K562 (cell line): ENCODE results near the gene LOXHD1. TPM values are rescaled to one million over a fixed set of nuclear protein-coding genes. Genes with fewer than 3 reads are reported as not detected.

Source experiments
- ATAC-seq: fragments of 200-7000 bp; cut with Tn5 transposase; 3 replicates; pipeline ENCODE4 v1.9.1; 2020; ENCODE audit warnings: moderate library complexity
- BruUV-seq: library from RNA; stranded (reverse); fragments of 400-500 nt; replicated peaks from 2 replicates; lab custom pipeline; 2021; lab: Mats Ljungman, UMichigan
- CTCF ChIA-PET: fragments of 300-600 bp; formaldehyde crosslinking; extraction: SDS; loops from one replicate; lab custom pipeline; 2021; ENCODE audit warnings: low intra/inter-chr PET ratio; lab: Yijun Ruan, JAX
- POLR2A ChIA-PET: fragments of 300-600, 350-650 bp; sonication (Branson Sonifier 250); formaldehyde crosslinking; extraction: SDS; loops from one replicate; lab custom pipeline; 2021; ENCODE audit warnings: antibody characterized with exemption, inconsistent platforms; lab: Yijun Ruan, JAX
- DNase-seq, 4 experiments: peaks; one replicate each; pipeline versions ENCODE4 v3.0.0 to v3.0.0-alpha.2; 2011 to 2018; ENCODE audit warnings: low spot score in 3 of 4, mixed read lengths in 3 of 4; ENCODE audit errors: extremely low read depth in 1 of 4
- FAIRE-seq: peaks from 2 replicates; lab custom pipeline; 2011; peaks lifted over from hg19 to GRCh38; lab: Jason Lieb, UNC
- H2AFZ ChIP-seq: 2 replicates; pipeline ENCODE4 v1.6.0; 2011; ENCODE audit warnings: low read depth, low read length, control low read depth, inconsistent platforms
- H3K27ac ChIP-seq: fragments of 200-600 bp; 3 replicates; pipeline ENCODE4 v1.8.0; 2011; ENCODE audit warnings: low read depth, mild to moderate bottlenecking, control low read depth, inconsistent platforms, low read length, moderate library complexity, mixed read lengths; ENCODE audit errors: extremely low read depth
- H3K27me3 ChIP-seq, 2 experiments: fragments of 300-600 bp in 1 of 2; 2 replicates in 1 of 2; 3 replicates in 1 of 2; pipeline versions ENCODE4 v1.6.0 to v1.8.0; 2011; ENCODE audit warnings: inconsistent platforms in 2 of 2, low read length in 2 of 2, mild to moderate bottlenecking in 1 of 2, mixed read lengths in 1 of 2, moderate library complexity in 1 of 2; ENCODE audit not compliant: control insufficient read depth in 2 of 2, insufficient read depth in 2 of 2
- H3K36me3 ChIP-seq: fragments of 300-600 bp; 3 replicates; pipeline ENCODE4 v1.8.0; 2011; ENCODE audit warnings: mild to moderate bottlenecking, low read length, inconsistent platforms; ENCODE audit not compliant: control insufficient read depth, insufficient read depth
- H3K4me1 ChIP-seq, 2 experiments: fragments of 200-600 bp in 1 of 2; replicated peaks in 1 of 2; 2 replicates in 1 of 2; 3 replicates in 1 of 2; pipeline versions ENCODE4 v1.5.1 to v1.8.0; 2011; ENCODE audit warnings: inconsistent platforms in 2 of 2, low read length in 2 of 2, mild to moderate bottlenecking in 1 of 2, mixed read lengths in 1 of 2, moderate library complexity in 1 of 2; ENCODE audit not compliant: control insufficient read depth in 2 of 2, insufficient read depth in 2 of 2
- H3K4me2 ChIP-seq: 2 replicates; pipeline ENCODE4 v1.6.1; 2011; ENCODE audit warnings: low read length, control low read depth, inconsistent platforms, mixed read lengths; ENCODE audit not compliant: insufficient read depth
- H3K4me3 ChIP-seq: fragments of 200-600 bp; sonication (generic), shearing (Covaris generic); 2 replicates; pipeline ENCODE4 v1.5.1; 2016; ENCODE audit warnings: control low read depth, inconsistent platforms
- H3K79me2 ChIP-seq: fragments of 200-600 bp; 3 replicates; pipeline ENCODE4 v1.8.0; 2011; ENCODE audit warnings: low read length, inconsistent platforms; ENCODE audit not compliant: control insufficient read depth, insufficient read depth
- H3K9ac ChIP-seq, 2 experiments: 2 replicates each; pipeline versions ENCODE4 v1.6.0 to v1.6.1; 2011; ENCODE audit warnings: low read depth in 2 of 2, low read length in 2 of 2, control low read depth in 1 of 2, inconsistent platforms in 1 of 2, mild to moderate bottlenecking in 1 of 2, mixed read lengths in 1 of 2; ENCODE audit not compliant: insufficient read depth in 1 of 2
- H3K9me1 ChIP-seq: one replicate; pipeline ENCODE4 v1.6.0; 2011; ENCODE audit warnings: inconsistent platforms, mild to moderate bottlenecking, low read length, moderate library complexity; ENCODE audit not compliant: control insufficient read depth, insufficient read depth
- H3K9me3 ChIP-seq: replicated peaks from 2 replicates; pipeline ENCODE4 v1.5.1; 2011; ENCODE audit warnings: low read depth, low read length, inconsistent platforms; ENCODE audit not compliant: control insufficient read depth, insufficient read depth
- H4K20me1 ChIP-seq: replicated peaks from 2 replicates; pipeline ENCODE4 v1.6.1; 2011; ENCODE audit warnings: low read length, inconsistent platforms, mixed read lengths; ENCODE audit not compliant: control insufficient read depth, insufficient read depth
- KAT7 ChIP-seq: sonication (generic); formaldehyde crosslinking; IDR thresholded peaks from 2 replicates; pipeline ENCODE4 v1.8.0; 2022; ENCODE audit warnings: missing genetic modification reagents, mild to moderate bottlenecking, borderline replicate concordance
- KAT8 ChIP-seq: fragments of 450-650 bp; IDR thresholded peaks from 2 replicates; pipeline ENCODE4 v1.6.1; 2016; ENCODE audit warnings: low read depth, mild to moderate bottlenecking
- KHSRP ChIP-seq: fragments of 450-650 bp; IDR thresholded peaks from 2 replicates; pipeline ENCODE4 v1.6.1; 2017
- L3MBTL2 ChIP-seq: fragments of 450-650 bp; IDR thresholded peaks from 2 replicates; pipeline ENCODE4 v1.6.1; 2016; ENCODE audit warnings: mild to moderate bottlenecking, moderate library complexity
- MAFK ChIP-seq: IDR thresholded peaks from 2 replicates; pipeline ENCODE4 v1.6.1; 2011; ENCODE audit warnings: low read length, improper control_type of control experiment
- MITF ChIP-seq: IDR thresholded peaks from 2 replicates; pipeline ENCODE4 v1.6.1; 2014; ENCODE audit warnings: antibody characterized with exemption
- MTA1 ChIP-seq: fragments of 450-650 bp; IDR thresholded peaks from 2 replicates; pipeline ENCODE4 v1.6.1; 2017; ENCODE audit warnings: borderline replicate concordance
- NCOA1 ChIP-seq: fragments of 450-650 bp; IDR thresholded peaks from 2 replicates; pipeline ENCODE4 v1.6.1; 2016; ENCODE audit warnings: low read depth
- POLR3A ChIP-seq: IDR thresholded peaks from 2 replicates; pipeline ENCODE4 v1.6.1; 2011; ENCODE audit warnings: borderline replicate concordance, mild to moderate bottlenecking, moderate library complexity; ENCODE audit not compliant: insufficient read length, insufficient read depth; ENCODE audit errors: extremely low read depth
- TAL1 ChIP-seq: fragments of 450-650 bp; IDR thresholded peaks from 2 replicates; pipeline ENCODE4 v1.6.1; 2016; ENCODE audit warnings: mild to moderate bottlenecking
- VEZF1 ChIP-seq: fragments of 200-800 bp; sonication (Bioruptor generic); IDR thresholded peaks from 2 replicates; pipeline ENCODE4 v1.6.1; 2017; ENCODE audit warnings: missing genetic modification characterization, missing compliant biosample characterization
- ZNF12 ChIP-seq: sonication (generic); formaldehyde crosslinking; IDR thresholded peaks from 2 replicates; pipeline ENCODE4 v1.4.0; 2020; ENCODE audit warnings: mild to moderate bottlenecking, missing genetic modification reagents
- ZNF398 ChIP-seq: fragments of 250-450 bp; sonication (Bioruptor Pico); IDR thresholded peaks from 2 replicates; pipeline ENCODE4 v1.8.0; 2021; ENCODE audit warnings: moderate library complexity, mild to moderate bottlenecking, inconsistent platforms
- ZNF77 ChIP-seq: fragments of 250-450 bp; sonication (Bioruptor Pico); IDR thresholded peaks from 2 replicates; pipeline ENCODE4 v1.5.0; 2020
- WGBS: fragments of 100-300 bp; shearing (Covaris generic); methylation state at CpG from one replicate; pipeline ENCODE4 v1.1.6; 2016; ENCODE audit warnings: low coverage, mixed read lengths; ENCODE audit not compliant: insufficient coverage; ENCODE audit errors: missing lambda C conversion rate; 5-methylcytosine and 5-hydroxymethylcytosine counted together
- in situ Hi-C: fragments of 300-500 bp; cut with MboI; formaldehyde crosslinking; loops from 4 replicates; pipeline ENCODE4 v1.15.0; 2018; ENCODE audit warnings: inconsistent platforms, mixed read lengths
- intact Hi-C: fragments of 100-400 bp; cut with micrococcal nuclease; formaldehyde crosslinking; loops from 2 replicates; pipeline ENCODE4 v1.14.2; 2022
- polyA plus RNA-seq, 8 experiments: library from polyadenylated mRNA; depleted of rRNA in 4 of 8; stranded (reverse) in 5 of 8; unstranded in 3 of 8; fragments of >200 nt; fragmentation: Nextera tagmentation in 2 of 8; fragmentation: Illumina TruSeq in 1 of 8; extraction: Ambion mirVana in 2 of 8; extraction: Trizol in 1 of 8; gene quantifications; 2 replicates each; pipeline versions ENCODE4 v1.2.1 to v1.2.3, GENCODE V29; 2011 to 2014; ENCODE audit warnings: inconsistent platforms in 1 of 8, missing spikeins in 1 of 8
- total RNA-seq, 7 experiments: library from RNA; depleted of rRNA in 6 of 7; stranded (reverse); fragments of >200 nt in 6 of 7; fragmentation: Illumina TruSeq in 2 of 7; extraction: Trizol in 2 of 7; gene quantifications; 2 replicates each; pipeline versions ENCODE4 v1.2.1 to v1.2.3, GENCODE V29; 2011 to 2021; ENCODE audit warnings: low replicate concordance in 1 of 7

The LOXHD1 gene
- total and polyA plus RNA-seq, 9 of the 15 experiments (the other 6 are each of a cell fraction or from before 2014, with no cell fraction given), result not detected

DNA sequence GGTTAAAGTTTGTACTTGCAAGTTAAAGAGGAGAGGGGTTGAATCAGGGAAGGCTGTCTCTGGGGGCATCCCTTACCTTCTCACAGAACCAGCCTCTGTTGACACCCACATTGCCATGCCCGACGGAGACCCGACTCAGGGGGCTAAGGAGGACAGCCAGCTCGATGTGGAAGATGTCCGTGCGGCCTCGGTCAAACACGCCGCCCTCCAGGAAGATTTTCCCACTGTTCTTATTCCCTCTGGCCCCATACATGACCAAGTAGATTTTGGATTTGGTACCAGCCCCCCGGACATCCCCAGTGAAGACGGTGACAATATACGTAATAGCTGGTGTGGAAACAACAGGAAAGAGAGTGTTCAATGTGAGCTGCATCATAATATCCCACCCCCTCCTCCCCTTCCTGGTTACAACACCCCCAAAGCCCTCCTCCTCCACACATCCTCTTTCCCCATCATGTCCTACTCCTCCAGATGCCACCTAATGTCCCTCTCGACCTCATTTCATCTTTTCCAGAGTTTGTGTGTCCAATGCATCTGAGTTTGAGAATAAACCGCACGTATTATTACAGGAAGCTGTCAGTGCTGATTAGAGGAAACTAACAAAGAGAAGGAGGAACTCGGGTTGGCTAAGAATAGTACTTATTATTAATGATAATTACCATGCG lies 55.7 kb downstream of the LOXHD1 start:
- CTCF ChIA-PET, result no interaction called here

More for the DNA sequence above, 55.7 kb downstream of the LOXHD1 start:
- intact Hi-C loops, result no loop called here
- TF ChIP-seq KAT8, result no peak
- TF ChIP-seq KAT7 (CRISPR knock-in tag), result no peak
- TF ChIP-seq MAFK, result no peak
- no peak for TF ChIP-seq ZNF77 (CRISPR knock-in tag)
- no peak for TF ChIP-seq TAL1
- no peak for TF ChIP-seq ZNF12 (CRISPR knock-in tag)
- no peak for TF ChIP-seq KHSRP
- TF ChIP-seq MTA1, result no peak
- no peak for TF ChIP-seq MITF
- no peak for TF ChIP-seq POLR3A
- TF ChIP-seq L3MBTL2, result no peak
- TF ChIP-seq ZNF398, result no peak
- TF ChIP-seq NCOA1, result no peak
- no peak for TF ChIP-seq VEZF1 (CRISPR knock-in tag)
- Histone ChIP-seq H4K20me1 (no peaks in the 10 kb centered on the region; the same call in 1 of the 2 replicates), H3K27ac (no peak overlapping the region), H3K4me3 (no peak overlapping the region), H3K9me1 (no peaks in the 10 kb centered on the region), H3K9me3 (no peaks in the 10 kb centered on the region), H3K4me1 (no peaks in the 10 kb centered on the region), H3K9ac (no peak overlapping the region), H3K36me3 (no peaks in the 10 kb centered on the region), H3K79me2 (no peaks in the 10 kb centered on the region), H2AFZ (no peak overlapping the region), H3K27me3 (no peaks in the 10 kb centered on the region; a peak in 1 of 5 replicates), H3K4me2 (no peak overlapping the region)
- ATAC-seq (no peak), FAIRE-seq (no peak), DNase-seq (no peak)
- POLR2A ChIA-PET, result no interaction called here
- in situ Hi-C loops, result no loop called here
- no TSS peak for BruUV-seq
- WGBS, result 0% methylated on average over 14 of the region's 17 CpGs
